Endothelial cell of umbilical vein (primary cell): Measurements from ENCODE around the gene ZNF777. TPM values are rescaled to one million over a fixed set of nuclear protein-coding genes. Genes with fewer than 3 reads are reported as not detected.

Source experiments
- BruUV-seq: library from RNA; stranded (reverse); fragments of 400-500 nt; replicated peaks from 2 replicates; lab custom pipeline; 2021; lab: Mats Ljungman, UMichigan
- CTCF ChIA-PET: fragments of 300-600, 350-600 bp; sonication (Branson Sonifier 250); formaldehyde crosslinking; loops from one replicate; lab custom pipeline; 2021; ENCODE audit warnings: antibody characterized with exemption, inconsistent platforms; lab: Charles Lee
- POLR2A ChIA-PET: fragments of 300-600, 350-600 bp; sonication (Branson Sonifier 250); formaldehyde crosslinking; loops from one replicate; lab custom pipeline; 2021; ENCODE audit warnings: antibody characterized with exemption, inconsistent platforms; lab: Charles Lee
- DNase-seq: peaks from one replicate; pipeline ENCODE4 v3.0.0-alpha.2; 2011; ENCODE audit warnings: low read depth, low spot score
- FAIRE-seq: peaks from 2 replicates; lab custom pipeline; 2011; peaks lifted over from hg19 to GRCh38; lab: Jason Lieb, UNC
- H2AFZ ChIP-seq: 2 replicates; pipeline ENCODE4 v1.6.0; 2012; ENCODE audit warnings: low read depth, low read length, control low read depth, inconsistent platforms
- H3K27ac ChIP-seq: 2 replicates; pipeline ENCODE4 v1.5.1; 2011; ENCODE audit warnings: low read depth, mild to moderate bottlenecking, control low read depth, low read length, moderate library complexity; ENCODE audit not compliant: insufficient read depth
- H3K27me3 ChIP-seq, 2 experiments: 2 replicates each; pipeline versions ENCODE4 v1.6.0 to v1.6.1; 2011; ENCODE audit warnings: low read length in 2 of 2, mixed read lengths in 1 of 2; ENCODE audit not compliant: control insufficient read depth in 2 of 2, insufficient read depth in 2 of 2
- H3K36me3 ChIP-seq, 2 experiments: 2 replicates in 1 of 2; 3 replicates in 1 of 2; pipeline ENCODE4 v1.5.1; 2011; ENCODE audit warnings: low read length in 2 of 2, mild to moderate bottlenecking in 1 of 2, moderate library complexity in 1 of 2; ENCODE audit not compliant: control insufficient read depth in 2 of 2, insufficient read depth in 2 of 2; ENCODE audit errors: extremely low read depth in 1 of 2
- H3K4me1 ChIP-seq: 3 replicates; pipeline ENCODE4 v1.5.1; 2011; ENCODE audit warnings: mild to moderate bottlenecking, low read length; ENCODE audit not compliant: control insufficient read depth, insufficient read depth; ENCODE audit errors: extremely low read depth
- H3K4me2 ChIP-seq: 2 replicates; pipeline ENCODE4 v1.6.1; 2011; ENCODE audit warnings: low read length, control low read depth, mixed read lengths; ENCODE audit not compliant: insufficient read depth
- H3K4me3 ChIP-seq, 3 experiments: fragments of 200-600 bp in 1 of 3; sonication (generic), shearing (Covaris generic) in 1 of 3; replicated peaks in 1 of 3; 2 replicates each; pipeline ENCODE4 v1.5.1; 2011 to 2016; ENCODE audit warnings: control low read depth in 3 of 3, low read length in 3 of 3, mild to moderate bottlenecking in 2 of 3, inconsistent platforms in 1 of 3, low read depth in 1 of 3, moderate library complexity in 1 of 3; ENCODE audit not compliant: insufficient read depth in 1 of 3
- H3K79me2 ChIP-seq: 2 replicates; pipeline ENCODE4 v1.6.0; 2012; ENCODE audit warnings: low read length, inconsistent platforms; ENCODE audit not compliant: control insufficient read depth, insufficient read depth
- H3K9ac ChIP-seq: replicated peaks from 2 replicates; pipeline ENCODE3; 2011; ENCODE audit warnings: low read length, control low read depth; ENCODE audit not compliant: insufficient read depth; ENCODE audit errors: extremely low read depth
- H3K9me1 ChIP-seq: replicated peaks from 3 replicates; pipeline ENCODE4 v1.6.0; 2011; ENCODE audit warnings: mild to moderate bottlenecking, low read length; ENCODE audit not compliant: control insufficient read depth, insufficient read depth; ENCODE audit errors: extremely low read depth
- H3K9me3 ChIP-seq: replicated peaks from 2 replicates; pipeline ENCODE4 v1.5.1; 2012; ENCODE audit warnings: low read length, inconsistent platforms; ENCODE audit not compliant: control insufficient read depth, insufficient read depth
- H4K20me1 ChIP-seq: replicated peaks from 2 replicates; pipeline ENCODE3; 2011; ENCODE audit warnings: mild to moderate bottlenecking, low read length; ENCODE audit not compliant: control insufficient read depth, insufficient read depth; ENCODE audit errors: extremely low read depth
- CTCF ChIP-seq, 2 donors: IDR thresholded peaks; 1 replicate in 1 of 2; 2 replicates in 1 of 2; pipeline ENCODE4 v1.5.1; 2011; ENCODE audit warnings: low read length in 2 of 2, mild to moderate bottlenecking in 2 of 2, moderate library complexity in 2 of 2, control low read depth in 1 of 2, inconsistent platforms in 1 of 2, low read depth in 1 of 2; ENCODE audit not compliant: insufficient read depth in 1 of 2; ENCODE audit errors: extremely low read depth in 1 of 2
- EZH2 ChIP-seq: IDR thresholded peaks from 2 replicates; pipeline ENCODE4 v1.6.1; 2012; ENCODE audit warnings: borderline replicate concordance, low read depth, mild to moderate bottlenecking, moderate library complexity, low read length, inconsistent platforms; ENCODE audit not compliant: severe bottlenecking
- FOS ChIP-seq: IDR thresholded peaks from 2 replicates; pipeline ENCODE4 v1.6.1; 2011; ENCODE audit warnings: mild to moderate bottlenecking, low read length, moderate library complexity, borderline replicate concordance; ENCODE audit not compliant: insufficient read depth
- GATA2 ChIP-seq: IDR thresholded peaks from 2 replicates; pipeline ENCODE4 v1.7.0; 2011; ENCODE audit warnings: low read depth, mild to moderate bottlenecking, moderate library complexity, mixed read lengths, low read length; ENCODE audit not compliant: insufficient read length, insufficient read depth
- JUN ChIP-seq: IDR thresholded peaks from 2 replicates; pipeline ENCODE4 v1.6.1; 2011; ENCODE audit warnings: borderline replicate concordance, low read depth; ENCODE audit not compliant: insufficient read length, insufficient read depth
- MAX ChIP-seq: IDR thresholded peaks from 2 replicates; pipeline ENCODE4 v1.6.1; 2011; ENCODE audit not compliant: insufficient read depth, insufficient read length
- MYC ChIP-seq: IDR thresholded peaks from one replicate; pipeline ENCODE4 v1.6.1; 2011; ENCODE audit warnings: mild to moderate bottlenecking, low read depth, low read length
- POLR2A ChIP-seq: IDR thresholded peaks from 2 replicates; pipeline ENCODE4 v1.6.1; 2012; ENCODE audit warnings: low read depth, mild to moderate bottlenecking, control low read depth, low read length
- POLR2AphosphoS5 ChIP-seq: IDR thresholded peaks from 2 replicates; pipeline ENCODE4 v1.6.1; 2012; ENCODE audit warnings: low read depth, mild to moderate bottlenecking, control low read depth, low read length, moderate library complexity; ENCODE audit not compliant: insufficient read depth
- dilution Hi-C: fragments of 300-500 bp; cut with MboI; formaldehyde crosslinking; loops from one replicate; pipeline ENCODE4 v1.15.0; 2019; ENCODE audit warnings: low sequenced_read_pairs; ENCODE audit not compliant: extremely low pct_ligation_motif_present
- intact Hi-C: fragments of 100-400 bp; cut with micrococcal nuclease; formaldehyde crosslinking; loops from one replicate; pipeline ENCODE4 v1.10.0; 2022
- polyA plus RNA-seq, 4 experiments: library from polyadenylated mRNA; depleted of rRNA in 3 of 4; stranded (reverse) in 3 of 4; unstranded in 1 of 4; fragments of >200 nt; gene quantifications; 2 replicates each; pipeline versions ENCODE4 v1.2.1 to v1.2.3, GENCODE V29; 2011 to 2012; ENCODE audit warnings: missing spikeins in 1 of 4
- total RNA-seq: library from RNA; stranded (reverse); gene quantifications from 2 replicates; pipeline ENCODE4 v1.2.3, GENCODE V29; 2021

ZNF777 gene
- total and polyA plus RNA-seq, 2 donors (not counting 3 experiments of a cell fraction or from before 2014, with no cell fraction given), result 7.4 to 11.1 TPM

DNA sequence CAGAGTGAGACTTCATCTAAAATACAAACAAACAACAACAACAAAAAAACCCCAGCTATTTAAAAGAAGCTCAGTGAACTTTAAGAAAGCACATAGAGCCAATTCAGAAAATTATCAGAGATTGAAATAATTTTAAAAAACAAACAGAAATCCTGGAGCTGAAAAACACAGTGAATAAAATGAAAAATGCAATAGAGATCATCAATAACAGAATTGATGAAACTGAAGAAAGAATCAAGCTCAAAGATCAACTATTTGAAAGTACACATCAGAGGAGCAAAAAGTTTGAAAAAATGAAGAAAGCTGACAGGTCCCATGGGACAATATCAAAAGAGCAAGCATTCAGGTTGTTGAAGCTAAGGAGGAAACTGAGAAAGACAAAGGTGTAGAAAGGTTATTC lies 48.9 kb upstream of the ZNF777 start:
- Histone ChIP-seq H3K79me2 (no peaks in the 10 kb centered on the region), H2AFZ (no peak overlapping the region), H3K4me2 (no peak overlapping the region), H3K27me3 (no peaks in the 10 kb centered on the region), H3K9me3 (no peaks in the 10 kb centered on the region), H4K20me1 (no peaks in the 10 kb centered on the region), H3K4me1 (no peaks in the 10 kb centered on the region), H3K36me3 (no peaks in the 10 kb centered on the region), H3K9ac (no peak overlapping the region), H3K9me1 (no peaks in the 10 kb centered on the region), H3K27ac (no peak overlapping the region), H3K4me3 (no peak overlapping the region)
- TF ChIP-seq POLR2A, result no peak
- no peak for TF ChIP-seq JUN
- no peak for TF ChIP-seq MAX
- TF ChIP-seq POLR2AphosphoS5, result no peak
- no peak for TF ChIP-seq FOS
- TF ChIP-seq EZH2, result no peak
- TF ChIP-seq MYC, result no peak
- TF ChIP-seq CTCF (IDR thresholded peaks at IDR 0.05; ENCODE audit: extremely low read depth in 1 of 2, insufficient read depth in 1 of 2, low read depth in 1 of 2, low read length in 2 of 2), result no peak
- TF ChIP-seq GATA2, result no peak
- DNase-seq (no peak), FAIRE-seq (no peak)
- CTCF ChIA-PET, result no interaction called here
- dilution Hi-C loops (no loop called here), intact Hi-C loops (no loop called here)
- BruUV-seq, result no TSS peak
- POLR2A ChIA-PET, result no interaction called here
